HG03439 (cell line): ENCODE data around the gene ZNF594.
"Not testable (repeated sequence)": the region's sequence is repeated elsewhere in the genome, so short reads cannot be mapped to it uniquely, and the experiment has no call there.

Source experiments
- ATAC-seq: cut with Tn5 transposase; IDR thresholded peaks from one replicate; pipeline ENCODE4 v1.9.1; 2021; ENCODE audit warnings: mild to moderate bottlenecking, moderate library complexity; ENCODE audit not compliant: unreplicated experiment

ZNF594 gene

DNA sequence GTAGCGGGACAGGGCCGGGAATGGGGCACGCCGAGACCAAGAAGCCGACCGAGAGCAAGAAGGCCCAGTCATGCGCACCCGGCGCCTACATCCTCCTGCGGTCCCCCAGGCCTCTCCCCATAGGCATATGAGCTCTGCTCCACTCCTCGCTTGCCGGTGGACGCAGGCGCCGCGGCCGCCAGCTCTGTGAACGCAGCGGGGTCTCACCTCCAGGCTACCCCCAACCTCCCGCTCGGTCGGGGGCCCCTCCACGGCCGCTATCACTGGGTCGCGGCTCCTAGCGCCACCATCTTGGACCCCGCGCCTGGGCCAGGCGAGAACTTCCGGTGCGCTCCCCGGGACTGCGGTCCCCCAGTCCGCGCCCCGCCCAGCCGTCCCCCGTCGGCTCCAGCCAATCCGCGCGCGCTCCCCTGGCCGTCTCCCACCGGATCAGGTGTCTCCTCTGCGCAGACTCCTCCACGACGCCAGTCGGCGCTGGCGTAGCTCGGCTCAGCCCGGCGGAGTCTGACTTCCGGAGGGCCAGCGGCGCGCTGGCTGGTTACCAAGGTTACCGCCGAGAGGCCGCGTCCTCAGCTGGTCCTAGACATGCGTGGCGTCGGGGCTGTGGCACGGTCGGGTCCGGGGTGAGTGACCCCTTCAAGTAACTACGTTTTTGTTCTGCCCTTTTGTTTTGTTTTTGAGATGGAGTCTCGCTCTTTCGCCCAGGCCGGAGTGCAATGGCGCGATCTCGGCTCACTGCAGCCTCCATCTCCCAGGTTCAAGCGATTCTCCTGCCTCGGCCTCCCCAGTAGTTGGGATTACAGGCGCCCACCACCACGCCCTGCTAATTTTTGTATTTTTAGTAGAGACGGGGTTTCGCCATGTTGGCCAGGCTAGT, at the start of gene ZNF594:
Gene ZNF594 (minus strand): TSS at position 328 of the 877 bp plus-strand sequence. CDS start 7,612 bp downstream, outside the sequence.
- ATAC-seq: peak; percentile 96

DNA sequence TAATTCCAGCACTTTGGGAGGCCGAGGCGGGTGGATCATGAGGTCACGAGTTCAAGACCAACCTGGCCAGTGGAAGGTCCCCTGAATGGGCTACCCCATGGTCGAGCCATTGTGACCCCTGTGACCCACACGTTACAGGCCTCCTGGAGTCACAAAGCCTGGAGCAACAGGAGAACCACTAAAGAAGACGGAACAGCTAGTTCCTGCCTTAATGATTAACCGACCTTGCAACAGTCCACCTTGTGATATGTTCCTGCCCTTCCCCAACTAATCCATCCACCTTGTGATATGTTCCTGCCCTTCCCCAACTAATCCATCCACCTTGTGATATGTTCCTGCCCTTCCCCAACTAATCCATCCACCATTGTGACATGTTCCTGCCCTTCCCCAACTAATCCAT, 48.1 kb upstream of the ZNF594 start:
- not testable (repeated sequence) for ATAC-seq

DNA sequence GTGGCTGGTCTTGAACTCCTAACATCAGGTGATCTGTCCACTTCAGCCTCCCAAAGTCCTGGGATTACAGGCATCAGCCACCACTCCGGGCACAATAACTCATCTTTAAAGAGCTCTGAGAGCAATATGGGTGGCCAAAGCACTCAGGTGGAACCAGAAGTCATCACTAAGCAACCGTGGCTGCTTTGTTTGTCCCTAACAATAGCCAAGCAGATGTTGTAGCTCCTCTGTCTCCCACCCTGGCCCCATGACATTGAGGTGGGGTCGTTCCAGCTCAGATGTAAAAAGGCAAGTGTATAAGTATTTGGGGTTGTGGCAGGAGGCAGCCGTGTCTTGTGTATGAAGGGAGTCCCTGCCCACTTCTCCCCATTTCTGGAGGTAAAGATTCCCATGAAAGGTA, 46.7 kb upstream of the ZNF594 start:
- ATAC-seq: no peak

GRCh38 chr17:5237541-5238016, 45.9 kb upstream of the ZNF594 start:
- no peak for ATAC-seq

DNA sequence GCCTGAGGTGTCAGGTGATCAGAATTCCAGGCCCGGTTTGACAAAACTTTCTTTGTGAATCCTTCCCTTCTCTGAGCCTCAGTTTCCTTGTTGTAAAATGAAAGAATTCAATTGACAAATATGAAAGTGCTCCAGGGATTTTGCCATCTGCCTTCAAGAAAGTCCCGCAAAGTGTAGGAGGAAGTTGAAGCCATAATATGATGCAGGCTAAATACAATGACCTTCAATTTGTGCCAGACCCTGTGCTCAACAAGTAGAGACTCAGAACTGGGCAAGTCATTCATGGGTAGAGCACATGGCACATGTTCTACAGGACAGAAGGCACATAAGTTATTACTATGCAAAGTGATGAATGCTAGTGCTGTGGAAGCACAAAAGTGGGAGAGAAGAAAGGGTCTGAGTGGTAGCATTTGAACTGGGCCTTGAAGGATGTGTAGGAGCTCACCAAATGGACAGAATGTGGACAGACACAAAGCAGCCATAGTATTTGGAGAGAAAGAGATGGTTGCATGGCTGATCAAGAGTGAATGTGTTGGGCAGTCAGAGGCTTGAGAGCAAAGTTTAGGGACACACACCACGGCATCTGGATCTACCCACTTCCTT, 45.4 kb upstream of the ZNF594 start:
- no peak for ATAC-seq

GRCh38 chr17:5234645-5235576, 43.2 kb upstream of the ZNF594 start, which contains the start of gene SCIMP:
SCIMP (minus strand) TSS chr17:5234860; CDS start chr17:5234755, 105 bp downstream.
- peak; percentile 39 for ATAC-seq

DNA sequence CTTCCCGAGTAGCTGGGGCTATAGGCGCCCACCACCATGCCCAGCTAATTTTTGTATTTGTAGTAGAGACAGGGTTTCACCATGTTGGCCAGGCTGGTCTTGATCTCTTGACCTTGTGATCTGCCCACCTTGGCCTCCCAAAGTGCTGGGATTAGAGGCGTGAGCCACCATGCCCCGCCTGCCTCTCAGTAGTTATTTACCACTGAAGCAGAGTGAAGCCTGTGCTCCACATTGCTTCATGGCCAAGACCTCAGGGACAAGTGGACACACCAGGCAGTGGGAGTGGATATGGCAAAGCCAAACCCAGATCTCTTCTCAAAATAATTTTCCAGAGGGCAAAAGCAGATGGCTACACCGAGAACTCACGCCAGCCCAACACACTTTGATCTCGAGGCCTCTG, 41.8 kb upstream of the ZNF594 start:
- not testable (repeated sequence) for ATAC-seq

DNA sequence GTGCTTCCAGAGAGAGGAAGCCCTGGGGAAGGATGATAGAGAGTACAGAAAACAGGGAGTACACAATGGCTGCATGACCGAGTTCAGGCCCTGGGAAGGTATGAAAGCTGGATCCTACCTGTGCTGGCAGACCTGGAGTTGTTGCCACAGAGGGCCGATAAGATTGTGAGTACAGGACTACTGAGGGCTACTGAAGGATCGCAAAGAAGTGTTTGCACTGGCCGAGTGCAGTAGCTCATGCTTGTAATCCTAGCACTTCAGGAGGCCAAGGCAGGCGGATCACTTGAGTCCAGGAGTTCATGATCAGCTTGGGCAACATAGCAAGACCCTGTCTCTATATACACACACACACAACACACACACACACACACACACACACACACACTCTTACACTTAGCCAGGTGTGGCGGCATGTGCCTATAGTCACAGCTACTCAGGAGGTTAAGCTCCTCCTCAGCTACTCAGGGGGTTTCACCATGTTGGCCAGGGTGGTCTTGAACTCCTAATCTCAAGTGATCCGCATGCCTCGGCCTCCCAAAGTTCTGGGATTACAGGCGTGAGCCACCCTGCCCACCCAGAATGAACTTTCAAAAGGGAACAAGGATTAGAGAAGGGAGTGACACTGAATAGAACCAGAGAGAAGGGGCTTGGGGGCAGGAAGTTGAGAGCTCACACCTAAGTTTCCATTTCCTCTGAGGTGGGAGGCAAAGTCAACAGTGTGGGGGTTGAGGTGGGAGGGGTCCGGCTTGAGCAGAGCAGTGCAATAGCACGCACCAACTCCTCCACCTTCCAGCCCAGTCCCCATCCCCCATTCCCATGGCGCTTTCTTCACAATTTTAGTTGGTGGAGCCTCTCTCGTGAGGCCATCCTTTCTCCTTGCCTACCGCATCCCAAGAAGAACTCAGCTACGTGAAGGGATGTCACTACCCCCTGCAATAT, 35.5 kb upstream of the ZNF594 start:
- ATAC-seq: no peak

DNA sequence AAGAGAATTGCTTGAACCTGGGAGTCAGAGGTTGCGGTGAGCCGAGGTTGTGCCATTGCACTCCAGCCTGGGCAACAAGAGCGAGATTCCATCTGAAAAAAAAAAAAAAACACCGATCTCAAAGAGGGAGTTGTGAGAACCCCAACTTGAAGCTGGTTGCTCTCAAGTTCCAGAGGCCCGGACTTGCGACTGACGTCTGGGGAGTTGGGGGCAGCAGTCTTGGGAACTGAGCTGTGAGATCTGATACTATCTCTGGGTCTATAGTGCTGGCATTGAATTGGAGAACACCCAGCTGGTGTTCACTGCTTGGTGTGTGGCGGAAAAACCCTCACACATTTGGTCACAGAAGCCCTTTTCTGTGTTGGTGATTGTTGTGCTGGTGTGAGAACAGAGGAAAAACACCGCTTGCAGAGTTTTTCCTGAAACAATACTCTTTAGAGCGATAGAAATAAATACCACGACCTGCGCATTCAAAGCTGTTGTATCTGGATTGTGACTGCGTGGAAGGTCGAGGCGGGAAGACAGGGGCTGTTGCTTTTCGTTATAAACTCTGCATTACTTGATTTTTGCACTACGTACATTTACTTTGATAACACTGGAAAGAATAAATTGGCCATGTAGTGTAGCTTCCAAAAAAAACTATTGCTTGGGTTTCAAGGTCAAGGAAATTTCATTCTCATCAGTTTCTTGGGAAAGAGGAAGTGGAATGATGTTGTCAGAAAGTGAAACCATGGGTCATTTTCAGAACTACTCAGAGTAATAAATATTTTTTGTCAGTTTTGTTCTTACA, 34.2 kb upstream of the ZNF594 start:
- no peak for ATAC-seq

DNA sequence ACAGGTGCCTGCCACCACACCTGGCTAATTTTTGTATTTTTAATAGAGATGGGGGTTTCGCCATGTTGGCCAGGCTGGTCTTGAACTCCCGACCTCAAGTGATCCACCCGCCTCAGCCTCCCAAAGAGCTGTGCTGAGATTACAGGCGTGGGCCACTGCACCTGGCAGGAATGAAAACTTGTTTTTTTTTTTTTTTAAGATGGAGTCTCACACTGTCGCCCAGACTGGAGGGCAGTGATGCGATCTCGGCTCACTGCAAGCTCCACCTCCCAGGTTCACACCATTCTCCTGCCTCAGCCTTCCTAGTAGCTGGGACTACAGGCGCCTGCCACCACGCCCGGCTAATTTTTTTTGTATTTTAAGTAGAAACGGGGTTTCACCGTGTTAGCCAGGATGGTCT, 30.2 kb upstream of the ZNF594 start:
- not testable (repeated sequence) for ATAC-seq

GRCh38 chr17:5220074-5220473, 28.4 kb upstream of the ZNF594 start:
- no peak for ATAC-seq

- ATAC-seq: no peak
These were observed 27.9 kb upstream of the ZNF594 start for GRCh38 chr17:5219536-5219935.

- ATAC-seq: not testable (repeated sequence)
These were observed 25.9 kb upstream of the ZNF594 start for GRCh38 chr17:5217562-5217961.

DNA sequence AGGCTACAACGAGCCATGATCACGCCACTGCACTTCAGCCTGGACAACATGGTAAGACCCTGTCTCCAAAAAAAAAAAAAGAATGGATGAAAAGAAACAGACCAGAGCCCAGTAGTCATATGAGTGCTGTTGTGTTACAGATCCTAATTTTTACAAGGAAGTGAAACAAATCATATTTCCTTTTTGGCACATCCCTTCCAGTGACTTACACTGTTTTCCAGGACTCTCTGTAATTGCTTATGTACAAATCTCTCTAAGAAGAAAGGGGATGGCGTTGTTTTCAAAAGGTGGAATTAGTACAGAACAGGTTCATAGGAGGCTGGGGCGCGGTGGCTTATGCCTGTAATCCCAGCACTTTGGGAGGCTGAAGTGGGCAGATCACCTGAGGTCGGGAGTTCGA, 19.8 kb upstream of the ZNF594 start:
- ATAC-seq: no peak

DNA sequence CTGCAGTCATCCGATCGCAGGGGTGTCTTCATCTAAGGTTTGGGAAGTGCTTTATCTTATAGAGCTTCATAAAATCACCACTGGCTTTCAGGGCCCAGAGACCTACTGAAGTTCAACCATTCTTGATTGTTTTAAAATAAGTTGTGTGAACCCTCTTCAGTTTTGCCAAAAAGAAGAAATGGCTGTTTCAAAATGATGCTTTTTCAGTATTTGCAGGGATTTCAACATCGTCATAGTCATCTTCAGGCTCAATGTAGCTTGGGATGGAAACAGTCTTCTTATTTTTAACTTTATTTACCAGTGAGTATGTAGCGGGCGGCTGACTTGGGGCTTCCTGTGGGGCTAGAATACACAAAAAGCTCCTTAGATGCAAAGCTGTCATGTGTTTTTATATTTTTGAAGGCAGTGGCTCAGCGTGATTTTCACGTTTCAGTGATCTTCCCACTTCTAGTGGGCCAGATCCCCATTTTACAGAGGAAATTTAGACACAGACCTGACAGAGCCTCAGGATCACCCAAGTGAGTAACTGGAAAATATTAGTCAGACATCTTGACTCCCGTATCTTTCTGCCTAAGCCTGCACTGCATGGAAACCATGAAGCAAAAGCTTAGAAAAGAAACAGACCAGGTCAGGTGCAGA, 19.1 kb upstream of the ZNF594 start:
- no peak for ATAC-seq

- no peak for ATAC-seq
These were observed 18.4 kb upstream of the ZNF594 start for GRCh38 chr17:5210091-5210490.

DNA sequence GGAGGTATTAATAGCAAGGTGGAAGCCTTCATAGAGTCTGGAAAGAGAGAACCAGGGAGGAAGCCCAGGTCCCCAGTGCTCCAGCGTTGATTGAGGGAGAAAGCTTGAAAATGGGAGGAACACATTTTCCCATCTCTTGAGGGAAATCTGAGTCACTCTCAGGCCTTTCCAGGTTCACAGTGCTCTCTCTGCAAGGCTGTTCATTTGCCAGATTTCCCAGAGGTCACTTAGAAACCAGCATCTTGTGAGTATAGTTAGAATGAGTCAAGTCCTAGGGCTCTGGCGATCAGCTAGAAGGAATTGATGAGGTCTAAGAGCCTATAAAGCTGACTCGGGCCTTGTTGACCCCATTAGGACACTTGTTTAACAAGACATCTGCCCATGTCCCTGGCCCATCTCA, 17.7 kb upstream of the ZNF594 start:
- ATAC-seq: no peak

DNA sequence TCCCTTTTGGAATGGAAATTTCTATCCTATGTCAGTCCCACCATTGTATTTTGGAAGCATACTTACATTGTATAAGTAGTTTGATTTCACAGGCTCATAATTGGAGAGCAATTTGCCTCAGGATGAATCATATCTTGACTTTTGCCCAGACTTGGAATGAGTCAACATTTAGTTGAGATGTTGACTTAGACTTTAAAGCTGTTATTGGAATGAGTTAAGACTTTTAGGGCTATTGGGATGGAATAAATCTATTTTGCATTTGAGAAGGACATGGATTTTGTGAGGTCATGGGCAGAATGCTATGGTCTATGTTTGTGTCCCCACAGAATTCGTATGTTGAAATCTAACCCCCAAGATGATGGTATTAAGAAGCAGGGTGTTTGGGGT, 12.2 kb upstream of the ZNF594 start:
- ATAC-seq: no peak
